ENCODE data around the gene UFD1. TPM values are rescaled to one million over a fixed set of nuclear protein-coding genes. Genes with fewer than 3 reads are reported as not detected.
A peak's percentile ranks its signal among the peaks of the same experiment; 100 is the strongest.

Gene UFD1
- total RNA-seq, 1 experiment from 2014 or later: 57.9 TPM

GRCh38 chr22:19453718-19454117 lies 25.3 kb downstream of the UFD1 start:
- H3K36me3 Mint-ChIP-seq: peaks cover 59% of the 10 kb centered on the region
- POLR2A ChIA-PET: no interaction called here

GRCh38 chr22:19451570-19451969 lies 27.4 kb downstream of the UFD1 start:
- POLR2A ChIA-PET: no interaction called here
- TF ChIP-seq GTF2I (CRISPR knock-in tag; conservative IDR thresholded peaks at IDR 0.05): no peak
- H3K27me3 Mint-ChIP-seq (ENCODE audit: low read depth): peaks cover 4% of the 10 kb centered on the region
- peaks cover 49% of the 10 kb centered on the region for H3K36me3 Mint-ChIP-seq
- DNase-seq (ENCODE audit: low spot score) (no peak), ATAC-seq (no peak)
- H3K27ac Mint-ChIP-seq: no peak overlapping the region
- no peak overlapping the region for H3K4me3 Mint-ChIP-seq
- H3K4me1 Mint-ChIP-seq: peaks cover 11% of the 10 kb centered on the region
- CTCF ChIA-PET: no interaction called here
- no peaks in the 10 kb centered on the region for H3K9me3 Mint-ChIP-seq

More at GRCh38 chr22:19453718-19454117, 25.3 kb downstream of the UFD1 start:
- H3K9me3 Mint-ChIP-seq: no peaks in the 10 kb centered on the region
- CTCF ChIA-PET: no interaction called here
- no peak for DNase-seq (ENCODE audit: low spot score)
- H3K27ac Mint-ChIP-seq: no peak overlapping the region
- H3K4me3 Mint-ChIP-seq: no peak overlapping the region
- H3K4me1 Mint-ChIP-seq: peaks cover 5% of the 10 kb centered on the region; the same call in 1 of the 2 replicates
- TF ChIP-seq IRF1 (CRISPR knock-in tag; IDR thresholded peaks at IDR 0.05) (no peak), JAZF1 (CRISPR knock-in tag; IDR thresholded peaks at IDR 0.05) (no peak), ZNF671 (CRISPR knock-in tag; IDR thresholded peaks at IDR 0.05) (no peak), USF2 (CRISPR knock-in tag; IDR thresholded peaks at IDR 0.05) (no peak), SOX15 (CRISPR knock-in tag; IDR thresholded peaks at IDR 0.05) (no peak), ELF4 (CRISPR knock-in tag; IDR thresholded peaks at IDR 0.05; ENCODE audit: low read depth) (no peak)
- no peak for ATAC-seq
- no peaks in the 10 kb centered on the region for H3K27me3 Mint-ChIP-seq (ENCODE audit: low read depth)

- Mint-ChIP-seq H3K27me3 (ENCODE audit: low read depth) (peaks cover 8% of the 10 kb centered on the region), H3K27ac (no peak overlapping the region), H3K36me3 (peaks cover 41% of the 10 kb centered on the region), H3K4me1 (peaks cover 16% of the 10 kb centered on the region), H3K9me3 (no peaks in the 10 kb centered on the region), H3K4me3 (no peak overlapping the region)
- ChIA-PET POLR2A (no interaction called here), CTCF (interaction anchor here (0.7 kb wide), 1 partner anchor 181 kb away, joined by 4 read pairs; no protein-coding TSS in a partner anchor)
- no peak for ATAC-seq
- TF ChIP-seq ZNF121 (CRISPR knock-in tag; IDR thresholded peaks at IDR 0.05): peak; percentile 79
- no peak for TF ChIP-seq CDX4 (CRISPR knock-in tag; IDR thresholded peaks at IDR 0.05; ENCODE audit: borderline replicate concordance)
- no peak for TF ChIP-seq KAT7 (CRISPR knock-in tag; IDR thresholded peaks at IDR 0.05; ENCODE audit: borderline replicate concordance)
- no peak for TF ChIP-seq ZNF671 (CRISPR knock-in tag; IDR thresholded peaks at IDR 0.05)
- no peak for DNase-seq (ENCODE audit: low spot score)
Observed at GRCh38 chr22:19450363-19451175, 28.4 kb downstream of the UFD1 start.

GRCh38 chr22:19449422-19449767 lies 29.6 kb downstream of the UFD1 start:
- peaks cover 16% of the 10 kb centered on the region for H3K4me1 Mint-ChIP-seq
- peaks cover 34% of the 10 kb centered on the region for H3K36me3 Mint-ChIP-seq
- H3K4me3 Mint-ChIP-seq: no peak overlapping the region
- peaks cover 8% of the 10 kb centered on the region for H3K27me3 Mint-ChIP-seq (ENCODE audit: low read depth)
- ChIA-PET CTCF (no interaction called here), POLR2A (no interaction called here)
- no peak for DNase-seq (ENCODE audit: low spot score)
- no peak for ATAC-seq
- H3K9me3 Mint-ChIP-seq: no peaks in the 10 kb centered on the region
- no peak overlapping the region for H3K27ac Mint-ChIP-seq
- TF ChIP-seq E2F4 (CRISPR knock-in tag; IDR thresholded peaks at IDR 0.05; ENCODE audit: borderline replicate concordance, low read depth) (no peak), MLX (CRISPR knock-in tag; IDR thresholded peaks at IDR 0.05) (no peak), OVOL2 (CRISPR knock-in tag; IDR thresholded peaks at IDR 0.05; ENCODE audit: borderline replicate concordance) (no peak), NR1H2 (CRISPR knock-in tag; IDR thresholded peaks at IDR 0.05) (no peak), ETV6 (CRISPR knock-in tag; IDR thresholded peaks at IDR 0.05) (no peak), ZBTB43 (CRISPR knock-in tag; IDR thresholded peaks at IDR 0.05) (no peak), CBFB (CRISPR knock-in tag; IDR thresholded peaks at IDR 0.05; ENCODE audit: low read depth) (no peak), NR3C1 (CRISPR knock-in tag; conservative IDR thresholded peaks at IDR 0.05; ENCODE audit: low read depth) (no peak), AFF4 (CRISPR knock-in tag; IDR thresholded peaks at IDR 0.05; ENCODE audit: borderline replicate concordance) (no peak), SMAD3 (CRISPR knock-in tag; IDR thresholded peaks at IDR 0.05; ENCODE audit: borderline replicate concordance) (no peak)
